ENCODE data around the gene P3H2.
A peak's percentile ranks its signal among the peaks of the same experiment; 100 is the strongest.
"Not testable (repeated sequence)": the region's sequence is repeated elsewhere in the genome, so short reads cannot be mapped to it uniquely, and the experiment has no call there.

P3H2 gene

DNA sequence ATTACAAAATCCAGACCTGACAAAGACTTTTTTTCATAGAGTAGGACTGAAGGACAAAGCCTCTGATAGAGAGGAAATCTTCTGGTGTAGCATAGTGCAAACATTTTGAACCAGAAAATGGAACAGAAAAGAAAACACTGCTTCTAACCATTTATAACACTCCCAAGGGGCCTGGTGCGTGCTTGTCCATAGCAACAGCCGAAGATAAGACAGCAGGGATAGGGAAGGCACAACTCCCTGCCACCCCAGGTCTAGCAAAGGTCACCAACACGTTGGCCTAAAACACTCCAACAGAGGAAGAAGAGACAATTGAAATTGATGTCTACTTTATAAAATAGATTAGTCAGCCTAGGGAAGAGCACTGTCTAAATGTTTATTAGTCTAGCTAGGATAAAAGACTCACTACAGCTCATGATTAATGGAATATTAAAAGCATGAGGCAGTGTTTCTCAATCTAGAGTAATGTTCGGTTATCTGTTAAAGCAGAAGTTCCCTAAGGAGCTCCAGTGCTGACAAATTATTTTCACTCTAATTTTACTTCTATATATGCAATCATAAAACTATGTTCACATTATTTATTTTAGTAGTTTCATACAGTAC, 145.2 kb downstream of the P3H2 start:
- DNase-seq = no peak

DNA sequence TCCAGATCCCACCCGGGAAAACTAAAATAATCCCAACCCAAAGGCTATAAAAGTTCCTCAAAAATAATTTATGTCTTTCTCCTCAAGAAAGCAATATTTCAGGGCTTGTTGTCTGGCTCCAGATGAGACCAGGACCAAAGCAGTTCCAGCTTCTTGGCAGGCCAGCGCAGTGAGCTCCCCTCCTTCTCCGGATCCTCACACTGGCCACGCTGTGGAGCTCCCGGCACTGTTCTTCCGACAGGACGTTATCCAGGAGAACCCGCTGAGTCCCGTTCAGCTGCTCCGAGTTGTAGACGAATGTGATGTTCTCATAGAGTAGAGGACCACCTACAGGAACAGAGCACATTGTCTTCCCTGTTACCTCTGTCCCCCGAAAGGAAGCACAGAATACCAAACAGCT, 146.3 kb downstream of the P3H2 start:
- DNase-seq = no peak

DNA sequence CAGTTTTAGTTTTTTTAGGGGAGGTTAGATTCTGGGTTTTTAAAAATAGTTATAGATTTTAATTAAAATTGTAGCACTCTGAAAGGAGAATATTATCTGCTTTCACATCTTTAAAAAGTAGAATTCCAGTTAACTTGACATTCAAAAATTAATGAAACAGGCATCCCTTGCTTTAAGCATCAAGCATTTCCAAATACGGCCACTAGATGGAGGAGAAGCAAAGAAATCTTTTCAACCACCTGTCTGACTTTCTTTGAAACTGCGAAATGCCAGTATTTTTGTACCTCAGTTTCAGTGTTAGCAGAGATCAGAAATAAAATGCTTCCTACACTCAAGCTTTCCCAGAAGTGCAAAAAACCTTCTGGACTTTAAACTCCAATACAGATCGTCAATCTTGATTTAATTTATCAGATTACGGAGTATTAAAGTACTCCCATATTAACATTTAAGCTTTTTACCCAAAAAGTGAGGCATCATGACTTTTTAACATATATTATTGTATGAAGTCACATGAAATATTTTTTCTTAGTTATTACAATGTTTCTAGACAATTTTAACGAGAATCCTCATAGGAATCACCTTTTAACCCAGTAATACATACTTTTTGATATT, 153.3 kb downstream of the P3H2 start:
- peak; percentile 61 to 78 (median 64) for DNase-seq

DNA sequence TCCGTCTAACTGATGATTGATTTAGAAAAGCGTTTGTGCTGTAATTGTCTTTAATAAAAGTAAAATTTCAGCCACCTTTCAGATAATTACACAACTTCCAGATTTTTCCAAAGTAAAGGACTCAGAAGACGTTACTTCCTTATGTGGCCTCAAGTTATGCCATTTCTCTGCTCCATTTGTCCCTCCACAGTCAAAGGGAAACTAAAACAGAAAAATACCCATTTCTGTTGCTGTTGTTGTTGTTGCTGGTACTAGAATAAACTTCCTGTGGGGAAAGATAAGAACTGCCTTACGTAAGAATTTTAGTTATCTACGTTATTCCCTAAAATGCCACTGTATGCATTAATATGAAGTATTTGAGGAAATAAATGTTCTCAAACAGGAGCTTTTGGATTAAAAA, 153.9 kb downstream of the P3H2 start:
- DNase-seq = peak in 2 of 3 donors; percentile 17 to 48

DNA sequence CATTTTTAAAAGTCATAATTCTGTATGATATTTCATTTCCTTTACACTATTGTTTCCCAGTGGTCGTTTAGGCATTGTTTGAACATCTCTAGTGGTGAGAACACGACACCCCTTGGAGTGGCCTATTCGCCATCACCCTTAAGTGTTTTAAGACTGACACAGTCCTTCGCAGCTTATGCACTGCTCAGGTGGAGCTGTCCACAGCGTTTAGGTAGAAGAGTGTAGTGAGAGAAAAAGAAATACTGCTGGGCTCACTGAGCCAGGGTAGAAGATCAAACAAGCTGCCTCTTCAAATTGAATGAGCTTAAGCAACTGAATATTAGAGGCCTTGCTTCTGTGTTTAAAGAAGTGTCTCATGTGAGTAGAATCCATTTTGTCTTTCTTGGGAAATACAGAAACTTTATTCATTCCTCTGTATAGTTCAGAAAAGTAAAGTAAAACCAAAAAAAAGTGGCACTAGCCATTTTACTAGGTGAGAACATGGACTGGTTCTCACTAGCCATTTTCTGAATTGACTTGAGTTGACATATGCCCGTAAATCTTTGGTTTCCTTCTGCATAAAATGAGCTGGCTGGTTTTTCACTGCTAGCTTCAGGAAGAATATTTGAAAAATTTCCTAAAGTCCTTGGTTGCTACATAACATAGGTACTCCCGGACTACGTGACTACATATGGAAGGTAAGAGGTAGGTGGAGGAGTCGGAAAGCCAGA, 155.9 kb downstream of the P3H2 start:
- no peak for DNase-seq

DNA sequence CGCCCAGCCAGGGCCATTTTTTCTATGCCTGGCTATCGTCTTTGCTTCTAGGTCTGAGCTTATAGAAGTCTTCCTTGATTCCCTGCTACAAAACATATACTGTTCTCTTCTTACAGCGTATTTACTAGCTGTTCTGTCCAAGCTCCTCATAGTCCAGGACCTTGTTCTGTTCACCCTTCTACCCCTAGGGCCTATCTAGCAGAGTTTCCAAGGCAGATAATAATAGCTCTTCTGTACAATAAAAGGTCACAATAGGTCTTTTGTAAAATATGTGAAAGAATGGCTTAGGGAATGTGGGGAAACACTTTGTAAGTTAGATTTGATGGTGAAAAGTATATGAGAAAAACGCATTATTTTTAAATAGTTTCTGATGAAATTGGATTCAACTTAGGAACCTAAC, 158.2 kb downstream of the P3H2 start:
- DNase-seq = no peak

DNA sequence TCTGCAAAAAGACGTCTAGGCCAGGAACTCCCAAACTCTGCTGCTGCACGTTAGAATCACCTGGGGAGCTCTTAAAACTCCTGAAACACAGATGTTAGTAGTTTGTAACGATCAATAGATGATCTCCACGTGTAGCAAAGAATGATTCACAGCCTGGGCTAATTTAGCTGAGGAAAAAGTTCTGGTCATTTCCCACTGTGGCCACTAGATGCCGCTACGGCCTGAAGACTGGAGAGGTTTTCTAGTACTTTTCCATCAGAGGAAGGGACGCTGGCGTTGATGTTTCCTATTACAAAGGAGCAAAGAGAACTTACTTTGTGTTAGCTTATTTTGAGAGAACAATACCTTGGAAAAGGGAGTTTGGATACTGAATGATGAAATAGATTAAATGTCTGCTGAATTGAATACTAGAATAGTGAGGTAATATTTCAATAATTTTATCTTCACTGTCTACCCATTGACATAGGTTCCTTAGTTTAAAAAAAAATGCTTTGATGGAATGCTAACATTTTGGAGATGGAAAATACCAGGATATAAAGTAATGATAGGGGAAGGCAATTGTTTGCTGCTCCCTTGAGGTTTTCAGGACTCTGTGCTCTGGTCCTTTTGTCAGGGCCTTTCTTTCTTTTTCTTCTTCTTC, 159.1 kb downstream of the P3H2 start:
- DNase-seq = peak; percentile 78 to 90 (median 79)

DNA sequence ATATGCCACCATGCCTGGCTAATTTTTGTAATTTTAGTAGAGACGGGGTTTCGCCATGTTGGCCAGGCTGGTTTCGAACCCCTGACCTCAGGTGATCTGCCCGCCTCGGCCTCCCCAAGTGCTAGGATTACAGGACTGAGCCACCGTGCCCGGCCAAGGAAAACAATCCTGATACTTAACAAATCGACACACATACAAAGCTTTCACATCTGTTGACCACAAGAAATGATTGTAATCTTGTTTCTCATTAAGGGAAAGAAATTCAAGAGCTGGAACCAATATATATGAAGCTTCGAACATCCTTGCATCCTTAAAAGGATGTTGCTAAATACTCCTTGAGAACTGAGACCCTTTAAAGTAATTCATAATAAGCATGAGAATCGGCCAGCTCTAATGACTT, 159.6 kb downstream of the P3H2 start:
- not testable (repeated sequence) for DNase-seq

DNA sequence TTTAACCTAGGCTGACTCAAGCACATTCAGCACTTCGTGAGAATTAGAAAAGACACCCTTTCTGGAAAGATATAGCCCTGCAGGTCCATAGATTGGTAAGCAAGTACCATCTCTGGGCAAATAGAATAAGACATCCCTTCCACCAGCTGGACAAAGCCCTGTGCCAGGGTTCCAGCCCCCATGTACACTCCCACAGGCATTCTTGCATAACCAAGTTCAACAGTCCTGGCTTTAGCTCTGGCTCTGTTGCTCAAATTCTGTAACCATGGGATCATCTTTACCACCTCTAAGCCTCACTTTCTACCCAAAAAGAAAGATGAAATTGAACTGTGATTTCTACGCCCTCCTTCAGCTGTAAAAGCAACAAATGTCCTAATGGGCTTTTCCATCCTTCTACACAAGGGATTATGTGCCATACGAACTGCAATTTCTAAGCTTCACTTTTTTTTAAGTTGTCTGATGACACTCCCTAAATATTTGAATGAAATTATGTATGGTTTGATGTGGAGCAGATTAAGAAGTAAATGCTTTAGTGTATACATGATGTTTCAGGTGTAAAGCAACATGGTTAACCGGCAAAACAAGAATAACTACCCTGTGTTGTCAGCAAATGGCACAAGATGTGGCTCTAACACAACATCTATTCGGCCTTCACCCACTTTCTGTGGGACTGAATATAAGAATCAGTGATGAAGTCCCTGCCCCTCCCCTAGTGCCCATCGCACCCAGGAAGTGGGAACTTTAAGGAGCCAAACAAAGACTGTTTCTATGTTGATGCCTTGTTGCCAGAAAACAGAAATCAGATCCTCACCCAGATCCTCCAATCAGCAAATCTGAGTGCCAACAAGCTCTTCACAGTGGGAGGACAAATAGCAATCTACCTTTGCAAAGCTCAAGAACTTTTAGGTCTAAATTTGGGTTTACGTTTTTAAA, 165.7 kb downstream of the P3H2 start:
- no peak for DNase-seq

DNA sequence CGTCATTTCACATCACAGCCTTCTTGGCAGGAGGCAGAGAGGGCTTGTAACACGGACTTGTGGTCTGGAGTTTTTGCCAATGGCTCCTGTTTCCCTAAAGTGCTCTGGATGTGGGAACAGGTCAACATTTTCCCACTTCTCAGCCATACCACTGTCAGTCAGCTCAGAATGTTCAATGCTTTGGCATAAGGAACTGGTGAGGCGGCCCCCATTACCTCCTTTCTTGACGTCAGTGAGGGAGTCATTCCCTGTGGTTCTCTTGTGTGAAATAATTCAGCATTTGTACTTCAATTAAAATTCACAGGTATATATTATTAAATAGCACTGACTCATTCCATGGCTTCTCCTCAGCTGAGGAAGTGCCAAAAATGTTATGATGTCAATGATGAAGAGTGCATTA, 167.1 kb downstream of the P3H2 start:
- DNase-seq = no peak

DNA sequence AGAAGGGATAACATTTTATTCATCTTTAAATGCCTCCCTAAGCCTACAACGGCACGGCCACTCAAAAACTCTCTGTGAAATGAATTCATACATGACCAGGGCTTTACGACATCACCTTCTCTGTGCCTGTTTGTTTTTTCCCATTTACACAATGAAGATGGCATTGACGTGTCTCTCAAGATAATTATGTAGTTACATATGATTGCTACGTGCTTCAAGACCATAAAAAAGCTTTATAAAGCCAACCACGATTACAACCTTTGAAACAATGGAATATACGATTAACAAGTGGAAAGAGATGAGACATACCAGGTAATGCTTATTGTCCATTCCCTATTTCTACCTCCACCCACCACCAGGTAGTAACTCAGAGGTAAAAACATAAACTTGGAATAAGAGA, 168.4 kb downstream of the P3H2 start:
- no peak for DNase-seq

DNA sequence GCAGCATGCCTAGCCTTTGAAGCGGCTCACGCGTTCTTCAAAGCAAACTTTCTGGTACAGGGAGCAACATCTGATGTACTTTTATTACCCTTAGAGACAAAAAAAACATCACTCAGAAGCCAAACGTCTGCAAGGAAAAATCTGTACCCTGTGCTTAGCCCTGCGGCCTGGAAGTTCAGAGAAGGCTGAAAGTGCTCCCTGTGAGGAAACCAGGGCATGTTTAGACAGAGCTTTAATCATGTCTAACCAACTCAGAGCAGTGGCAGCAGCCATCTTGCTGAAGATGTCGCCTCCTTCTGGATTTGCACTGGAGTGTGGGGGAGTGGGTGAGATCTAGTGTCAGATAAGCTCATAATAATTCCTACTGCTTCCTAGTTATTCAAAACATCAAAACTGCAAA, 170.4 kb downstream of the P3H2 start:
- DNase-seq = no peak

DNA sequence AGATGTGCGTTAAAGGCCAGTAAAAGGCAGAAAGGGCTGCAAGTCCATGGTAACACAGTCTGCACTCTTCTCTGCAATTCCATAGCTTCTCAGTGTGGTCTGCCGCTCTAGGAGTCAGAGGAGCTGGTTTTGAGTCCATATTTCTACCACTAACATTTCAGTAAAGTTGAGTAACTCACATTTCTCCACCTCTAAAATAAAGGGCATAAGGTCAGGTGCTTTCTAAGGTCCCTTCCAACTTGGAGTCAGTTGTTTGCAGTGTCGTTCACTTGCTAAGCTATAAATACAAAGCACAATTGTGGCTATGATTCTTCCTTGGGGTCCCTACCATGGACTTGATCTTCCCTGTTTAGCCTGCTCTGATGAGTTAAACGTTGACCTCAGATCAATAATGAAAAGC, 171.1 kb downstream of the P3H2 start:
- no peak for DNase-seq

DNA sequence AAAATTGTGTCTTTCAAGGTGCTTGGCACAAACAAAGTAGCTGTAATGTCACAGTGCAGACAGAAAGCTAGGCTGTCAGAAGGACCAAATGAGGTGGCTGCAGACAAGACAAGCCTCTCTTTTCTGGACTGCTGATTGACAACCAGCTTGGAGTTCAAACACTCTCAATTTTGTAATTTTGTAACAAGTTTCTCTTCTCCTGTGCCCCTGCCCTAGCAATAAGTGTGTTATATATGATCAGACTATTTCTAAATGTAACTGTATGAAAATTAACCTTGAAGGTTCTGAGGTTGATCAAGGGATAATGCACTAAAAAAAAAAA, 172.0 kb downstream of the P3H2 start:
- DNase-seq = no peak

DNA sequence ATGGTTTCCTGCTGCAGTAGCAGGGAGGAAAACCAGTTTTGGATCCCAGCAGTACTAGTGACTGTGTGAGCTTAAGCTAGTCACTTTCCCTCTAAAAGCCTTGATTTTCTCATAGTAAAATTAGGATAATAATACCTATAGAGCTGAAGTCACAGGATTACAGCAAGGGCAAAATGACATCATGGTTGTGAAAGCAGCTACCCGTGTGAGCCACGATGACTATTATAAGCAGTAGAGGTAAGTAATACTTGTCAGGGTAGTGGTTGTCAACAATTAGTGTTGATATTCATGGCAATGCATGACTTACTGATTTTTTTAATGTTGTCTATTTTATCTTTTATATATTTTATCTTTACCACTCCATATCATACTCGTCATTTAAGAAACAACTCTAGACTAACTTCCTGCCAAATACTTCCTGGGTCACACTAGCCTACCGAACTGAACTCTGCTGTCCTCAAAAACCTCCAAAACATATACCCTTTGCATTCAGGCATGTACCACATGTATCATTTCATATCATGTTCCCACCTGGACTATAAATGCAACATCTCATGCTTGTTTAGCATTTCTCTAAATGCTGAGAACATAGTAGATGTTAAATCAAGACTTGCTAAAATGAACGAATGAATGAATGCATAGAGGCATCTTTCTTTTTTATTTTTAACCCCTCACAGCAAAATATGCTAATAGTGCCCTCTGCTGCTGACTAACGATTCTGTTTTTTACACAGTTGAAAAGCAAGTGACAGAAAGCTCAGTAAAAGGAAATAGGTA, 172.6 kb downstream of the P3H2 start:
- peak in 2 of 3 donors; percentile 4 to 39 for DNase-seq

DNA sequence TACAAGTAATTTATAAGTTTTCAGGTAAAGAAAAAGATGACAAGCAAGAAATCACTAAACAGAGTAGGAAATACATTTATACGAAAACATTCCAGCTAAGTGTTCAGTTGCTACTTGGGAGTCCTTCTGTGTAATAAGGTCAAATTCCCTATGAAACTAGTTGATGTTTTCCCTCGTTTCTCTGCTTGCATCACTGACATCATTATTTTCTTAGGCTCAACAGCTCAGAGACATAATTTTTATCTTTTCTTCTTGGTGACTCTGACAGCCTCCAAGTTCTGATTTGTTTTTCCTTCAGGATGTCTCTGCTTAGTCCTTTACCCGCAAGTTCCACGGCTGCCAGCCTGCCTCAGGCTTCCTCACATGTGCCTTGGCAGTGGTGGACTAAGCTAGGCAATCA, 173.6 kb downstream of the P3H2 start:
- DNase-seq = no peak

DNA sequence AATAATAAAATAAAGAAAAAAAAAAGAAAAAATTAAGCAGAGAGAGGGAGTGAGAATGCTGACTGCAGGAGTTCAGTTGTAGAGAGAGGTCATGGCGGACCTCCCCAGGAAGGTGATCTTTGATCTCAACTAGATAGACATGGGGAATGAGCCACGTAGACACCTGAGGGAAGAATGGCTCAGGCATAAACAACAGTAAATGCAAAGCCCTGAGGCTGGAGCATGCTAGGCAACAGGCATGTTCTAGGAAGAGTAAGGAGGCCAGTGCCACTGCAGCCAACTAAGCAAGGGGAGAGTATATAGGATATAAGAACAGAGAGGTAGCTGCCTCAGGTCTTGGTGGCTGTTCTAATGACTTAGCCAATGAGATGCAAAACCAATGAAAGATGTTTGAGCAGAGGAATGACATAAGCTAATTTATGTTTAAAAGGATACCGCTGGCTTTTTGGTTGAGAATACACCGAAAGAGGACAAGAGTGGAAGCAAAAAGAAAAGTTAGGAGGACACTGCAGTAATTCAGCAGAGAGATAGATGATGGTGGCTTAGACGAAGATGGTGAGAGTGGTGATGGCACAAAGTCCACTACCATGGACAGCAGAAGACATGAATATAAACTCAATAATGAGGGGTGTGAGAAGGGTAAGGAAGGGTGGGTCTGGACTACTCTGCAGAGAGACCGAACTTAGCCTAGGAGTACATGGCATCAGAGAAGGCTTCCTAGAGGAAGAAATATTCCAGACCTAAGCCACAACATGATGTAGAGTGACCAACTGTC, 174.6 kb downstream of the P3H2 start:
- no peak for DNase-seq

DNA sequence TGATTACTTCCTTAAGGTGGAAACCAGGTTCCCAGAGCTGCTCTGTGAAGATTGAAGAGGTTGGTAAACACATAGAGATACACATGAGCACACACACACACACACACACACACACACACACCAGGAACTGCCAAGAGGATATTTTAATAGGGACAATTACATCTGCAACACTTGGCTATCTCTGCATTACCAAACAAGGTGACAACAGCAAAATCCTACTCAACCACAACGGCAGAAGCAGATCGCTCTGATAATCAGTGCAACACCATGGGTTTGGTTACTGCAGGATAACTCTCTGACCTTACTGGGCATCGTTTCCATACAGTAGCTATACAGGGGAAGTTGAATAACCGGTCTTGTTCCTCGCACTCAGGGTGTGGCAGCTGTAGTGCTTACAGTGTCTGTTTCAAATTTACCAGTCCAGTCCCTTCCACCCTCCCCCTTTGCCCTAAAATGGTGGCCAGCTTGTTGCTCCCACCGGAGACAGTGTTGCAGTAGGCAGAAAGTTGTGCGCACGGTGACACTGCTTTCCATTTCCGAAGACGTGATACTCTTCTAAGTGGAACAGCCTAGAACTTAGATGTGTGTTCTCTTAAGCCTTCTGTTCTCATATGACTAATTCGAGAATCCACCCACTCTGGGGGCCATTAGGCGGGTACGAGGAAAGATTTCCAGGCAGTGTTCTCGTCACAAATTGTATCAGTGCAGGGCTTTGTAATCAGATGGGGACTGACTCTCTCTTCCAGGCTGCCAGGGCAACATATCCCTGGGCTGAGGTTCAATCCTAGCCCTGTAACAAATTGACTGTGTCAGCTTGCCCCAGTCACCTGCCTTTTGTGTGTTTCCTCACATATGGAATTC, 176.2 kb downstream of the P3H2 start:
- no peak for DNase-seq

DNA sequence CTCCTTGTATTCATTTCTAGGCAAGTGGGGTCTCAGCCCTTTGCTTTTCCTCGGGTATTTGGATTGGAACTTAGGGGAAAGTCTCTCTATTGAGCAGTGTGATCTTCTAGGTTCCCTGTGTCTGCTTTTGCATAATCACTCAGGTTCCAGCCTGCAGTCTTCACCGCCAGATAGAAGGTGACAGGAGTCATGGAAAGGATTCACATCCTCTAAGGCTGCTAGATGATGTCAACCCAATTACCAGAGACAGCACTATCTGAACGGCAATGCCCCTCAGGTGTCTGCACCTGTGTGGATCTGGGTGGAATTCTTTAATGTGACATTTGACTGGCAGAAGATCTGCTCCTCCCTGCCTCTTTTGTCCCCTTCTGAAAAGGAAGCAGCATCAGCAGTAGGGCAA, 177.7 kb downstream of the P3H2 start:
- no peak for DNase-seq

DNA sequence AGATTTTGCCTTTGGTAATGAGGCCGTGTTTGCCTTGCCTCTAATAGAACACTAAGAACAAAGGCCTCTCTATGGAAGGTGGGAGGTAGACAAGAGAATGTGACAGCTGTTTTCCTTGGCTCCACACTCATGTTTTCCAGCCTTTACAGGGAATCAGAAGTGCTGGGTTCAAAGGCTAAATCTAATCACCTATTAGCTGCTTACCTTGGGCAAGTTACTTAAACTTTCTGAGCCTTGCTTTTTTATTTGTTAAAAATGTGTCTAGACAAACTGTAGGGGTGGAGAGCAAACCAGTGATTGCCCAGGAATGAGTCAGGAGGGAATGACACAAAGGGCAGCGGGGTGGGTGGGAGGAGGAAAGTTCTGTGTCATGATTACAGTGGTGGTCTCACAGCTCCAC, 179.0 kb downstream of the P3H2 start:
- DNase-seq = peak in 1 of 3 donors; percentile 10

All from suppressor macrophage treated with lipopolysaccharide for 1 hour (primary cell).